Smooth muscle cell (in vitro differentiated cells): ENCODE results near the gene PRND. TPM values are rescaled to one million over a fixed set of nuclear protein-coding genes. Genes with fewer than 3 reads are reported as not detected.

Source experiments
- polyA plus RNA-seq: library from polyadenylated mRNA; unstranded; fragments of >200 nt; fragmentation: Nextera tagmentation; extraction: Ambion mirVana; gene quantifications from 2 replicates; pipeline ENCODE4 v1.2.1, GENCODE V29; 2016
- total RNA-seq: library from RNA; depleted of rRNA; stranded (reverse); fragments of >200 nt; gene quantifications from 2 replicates; pipeline ENCODE4 v1.2.3, GENCODE V29; 2014

Gene PRND
- total and polyA plus RNA-seq, 2 experiments from 2014 or later = not detected

Other genes starting within 250 kb of the PRND start
- gene PRNP, start 35.5 kb upstream of the PRND start, total RNA-seq = 107 and 123 TPM in 2 replicates
- 86.9 and 110 TPM in 2 replicates for gene PRNP, start 35.5 kb upstream of the PRND start, polyA plus RNA-seq
- gene RASSF2, start 101.7 kb downstream of the PRND start, total RNA-seq = 0.54 and 1.1 TPM in 2 replicates
- gene RASSF2, start 101.7 kb downstream of the PRND start, polyA plus RNA-seq = 0.66 and 0.72 TPM in 2 replicates